ENCODE measurements around the gene MCF2L2.

The MCF2L2 gene

DNA sequence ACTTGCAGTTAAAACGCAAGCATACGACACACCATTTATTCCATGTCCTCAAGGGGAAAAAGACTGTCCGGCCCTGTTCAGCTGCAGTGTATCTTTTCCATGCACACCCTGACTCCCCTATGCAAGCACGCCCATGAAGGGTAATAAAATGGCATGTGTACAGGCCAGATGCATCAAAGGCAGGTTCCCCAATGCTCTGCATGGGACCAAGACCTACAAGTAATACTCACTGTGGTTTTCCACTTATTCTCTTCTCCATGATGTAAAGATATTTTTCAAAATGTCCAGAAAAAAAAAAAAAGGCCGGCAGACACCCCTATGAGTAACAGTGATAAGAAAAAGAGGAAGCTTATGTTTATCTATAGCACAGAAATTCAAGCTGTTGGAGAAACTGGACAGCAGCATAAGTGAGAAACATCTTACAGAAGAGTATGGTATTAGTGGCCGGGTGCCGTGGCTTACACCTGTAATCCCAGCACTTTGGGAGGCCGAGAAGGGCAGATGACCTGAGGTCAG, 70.8 kb downstream of the MCF2L2 start:
- H3K36me3 ChIP-seq (ENCODE audit: insufficient read depth, low read length): no peaks in the 10 kb centered on the region
- H3K9me3 ChIP-seq (ENCODE audit: low read depth, low read length): peaks cover 3% of the 10 kb centered on the region; the same call in 1 of the 2 replicates
- DNase-seq (ENCODE audit: low read depth, low spot score): no peak
- H3K9ac ChIP-seq (ENCODE audit: insufficient read length): no peak overlapping the region
- no peak overlapping the region for H3K4me3 ChIP-seq
- no peak overlapping the region for H3K27ac ChIP-seq
- TF ChIP-seq FOXP2 (optimal IDR thresholded peaks at IDR 0.05; ENCODE audit: control extremely low read depth, extremely low read length, insufficient read depth) (no peak), POLR2AphosphoS5 (IDR thresholded peaks at IDR 0.05; ENCODE audit: borderline replicate concordance, low read depth, low read length) (no peak), EZH2 (IDR thresholded peaks at IDR 0.05) (no peak)

DNA sequence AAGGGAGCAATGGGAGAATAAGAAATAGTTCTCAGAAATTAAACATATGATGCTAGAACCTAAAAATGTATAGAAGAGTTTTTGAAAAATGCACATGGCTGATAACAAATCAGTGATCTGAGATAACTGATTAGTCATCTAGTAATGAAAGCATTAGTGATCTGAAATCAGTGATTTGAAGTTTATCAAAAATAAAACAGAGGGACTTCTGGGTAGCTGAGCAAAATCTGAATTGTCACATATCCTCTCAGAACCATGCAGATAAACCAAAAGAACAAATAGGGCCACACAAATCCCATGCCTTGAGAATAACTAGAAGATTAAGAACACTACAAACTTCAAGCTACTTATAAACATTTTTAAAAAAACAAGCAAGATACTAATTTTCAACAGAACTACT, 71.5 kb downstream of the MCF2L2 start:
- H3K9me3 ChIP-seq (ENCODE audit: low read depth, low read length): peaks cover 3% of the 10 kb centered on the region; the same call in 1 of the 2 replicates
- H3K36me3 ChIP-seq (ENCODE audit: insufficient read depth, low read length): no peaks in the 10 kb centered on the region
- no peak overlapping the region for H3K4me3 ChIP-seq
- TF ChIP-seq FOXP2 (optimal IDR thresholded peaks at IDR 0.05; ENCODE audit: control extremely low read depth, extremely low read length, insufficient read depth) (no peak), EZH2 (IDR thresholded peaks at IDR 0.05) (no peak)
- no peak for DNase-seq (ENCODE audit: low read depth, low spot score)
- no peak overlapping the region for H3K27ac ChIP-seq
- no peak overlapping the region for H3K9ac ChIP-seq (ENCODE audit: insufficient read length)

DNA sequence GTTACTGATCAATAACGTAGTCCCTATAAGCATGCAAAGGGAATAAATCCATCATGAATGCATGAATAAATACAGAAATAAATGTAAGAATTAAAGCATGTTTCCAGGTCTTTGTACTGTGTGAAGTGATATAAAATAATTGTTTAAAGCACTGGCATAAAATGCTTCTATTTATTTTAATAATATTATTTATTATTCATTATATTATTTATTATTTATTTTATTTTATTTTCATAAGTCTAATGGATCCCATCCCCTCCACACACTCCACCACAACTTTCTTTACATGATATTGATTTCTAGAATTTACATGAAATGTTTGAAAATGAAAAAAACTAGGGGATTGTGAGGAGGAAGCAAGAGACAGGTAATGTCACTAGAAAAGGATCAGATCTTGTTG, 73.5 kb downstream of the MCF2L2 start:
- no peak for DNase-seq (ENCODE audit: low read depth, low spot score)
- TF ChIP-seq POLR2AphosphoS5 (IDR thresholded peaks at IDR 0.05; ENCODE audit: borderline replicate concordance, low read depth, low read length): no peak
- TF ChIP-seq EZH2 (IDR thresholded peaks at IDR 0.05): no peak
- no peak for TF ChIP-seq FOXP2 (optimal IDR thresholded peaks at IDR 0.05; ENCODE audit: control extremely low read depth, extremely low read length, insufficient read depth)
- H3K9me3 ChIP-seq (ENCODE audit: low read depth, low read length): peaks cover 3% of the 10 kb centered on the region; the same call in 1 of the 2 replicates
- no peak overlapping the region for H3K9ac ChIP-seq (ENCODE audit: insufficient read length)
- no peak overlapping the region for H3K4me3 ChIP-seq
- no peak overlapping the region for H3K27ac ChIP-seq
- no peaks in the 10 kb centered on the region for H3K36me3 ChIP-seq (ENCODE audit: insufficient read depth, low read length)

DNA sequence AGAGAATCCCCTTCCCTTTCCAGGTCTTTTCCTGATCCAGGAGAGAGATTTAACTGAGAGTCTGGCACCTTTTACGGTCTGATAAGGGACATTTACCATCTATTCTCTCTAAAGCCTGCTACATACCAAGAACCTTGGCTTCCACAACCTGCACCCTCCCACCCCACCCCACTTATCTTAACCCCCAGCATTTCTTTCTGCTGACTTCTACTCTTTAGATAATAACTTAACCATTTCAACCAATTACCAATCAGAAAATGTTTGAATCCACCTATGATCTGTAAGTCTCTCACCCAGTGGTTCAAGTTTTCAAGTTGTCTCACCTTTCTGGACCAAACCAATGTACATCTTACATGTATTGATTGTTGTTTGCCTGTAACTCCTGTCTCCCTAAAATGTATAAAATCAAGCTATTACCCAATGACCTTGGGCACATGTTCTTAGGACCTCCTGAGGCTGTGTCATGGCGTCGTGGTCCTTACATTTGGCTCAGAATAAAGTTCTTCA, 74.0 kb downstream of the MCF2L2 start:
- no peaks in the 10 kb centered on the region for H3K36me3 ChIP-seq (ENCODE audit: insufficient read depth, low read length)
- H3K9me3 ChIP-seq (ENCODE audit: low read depth, low read length): peaks cover 3% of the 10 kb centered on the region; the same call in 1 of the 2 replicates
- no peak overlapping the region for H3K27ac ChIP-seq
- DNase-seq (ENCODE audit: low read depth, low spot score): no peak
- H3K9ac ChIP-seq (ENCODE audit: insufficient read length): no peak overlapping the region
- no peak overlapping the region for H3K4me3 ChIP-seq
- TF ChIP-seq EZH2 (IDR thresholded peaks at IDR 0.05) (no peak), FOXP2 (optimal IDR thresholded peaks at IDR 0.05; ENCODE audit: control extremely low read depth, extremely low read length, insufficient read depth) (no peak), POLR2AphosphoS5 (IDR thresholded peaks at IDR 0.05; ENCODE audit: borderline replicate concordance, low read depth, low read length) (no peak)

DNA sequence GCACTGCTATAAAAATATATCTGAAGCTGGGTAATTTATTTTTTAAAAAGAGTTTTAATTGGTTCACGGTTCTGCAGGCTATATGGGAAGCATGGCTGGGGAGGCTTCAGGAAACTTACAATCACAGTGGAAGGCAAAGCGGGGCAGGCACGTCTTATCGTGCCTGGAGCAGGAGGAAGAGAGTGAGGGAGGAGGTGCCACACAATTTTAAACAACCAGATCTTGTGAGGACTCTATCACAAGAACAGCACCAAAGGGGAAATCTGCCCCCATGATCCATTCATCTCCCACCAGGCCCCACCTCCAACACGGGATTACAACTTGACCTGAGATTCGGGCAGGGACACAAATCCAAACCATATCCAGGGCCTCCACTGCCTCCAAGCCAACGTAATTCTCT, 75.0 kb downstream of the MCF2L2 start:
- H3K27ac ChIP-seq: no peak overlapping the region
- no peak for TF ChIP-seq POLR2AphosphoS5 (IDR thresholded peaks at IDR 0.05; ENCODE audit: borderline replicate concordance, low read depth, low read length)
- TF ChIP-seq EZH2 (IDR thresholded peaks at IDR 0.05): no peak
- TF ChIP-seq FOXP2 (optimal IDR thresholded peaks at IDR 0.05; ENCODE audit: control extremely low read depth, extremely low read length, insufficient read depth): no peak
- peaks cover 3% of the 10 kb centered on the region; the same call in 1 of the 2 replicates for H3K9me3 ChIP-seq (ENCODE audit: low read depth, low read length)
- no peaks in the 10 kb centered on the region for H3K36me3 ChIP-seq (ENCODE audit: insufficient read depth, low read length)
- H3K9ac ChIP-seq (ENCODE audit: insufficient read length): no peak overlapping the region
- no peak overlapping the region for H3K4me3 ChIP-seq
- DNase-seq (ENCODE audit: low read depth, low spot score): no peak

DNA sequence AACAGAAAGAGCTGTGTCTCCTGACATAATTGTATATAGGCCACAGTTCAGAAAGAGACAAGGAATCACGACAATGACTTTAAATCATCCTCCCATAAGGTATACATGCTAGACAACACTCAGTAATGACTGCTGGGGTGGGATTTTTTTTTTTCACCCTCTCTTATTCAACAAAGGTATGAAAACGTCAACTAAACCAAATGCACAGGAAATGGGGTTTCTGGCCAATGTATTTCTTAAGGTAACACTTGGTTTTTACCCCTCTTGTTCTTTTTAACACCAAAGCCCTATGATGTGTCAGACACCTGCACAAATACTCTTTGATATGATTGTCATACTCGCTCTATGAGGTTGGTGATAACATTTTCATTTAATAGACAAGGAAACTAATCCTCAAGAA, 78.3 kb downstream of the MCF2L2 start:
- H3K9ac ChIP-seq (ENCODE audit: insufficient read length): no peak overlapping the region
- DNase-seq (ENCODE audit: low read depth, low spot score): no peak
- no peak overlapping the region for H3K27ac ChIP-seq
- H3K9me3 ChIP-seq (ENCODE audit: low read depth, low read length): no peaks in the 10 kb centered on the region
- TF ChIP-seq EZH2 (IDR thresholded peaks at IDR 0.05) (no peak), FOXP2 (optimal IDR thresholded peaks at IDR 0.05; ENCODE audit: control extremely low read depth, extremely low read length, insufficient read depth) (no peak), POLR2AphosphoS5 (IDR thresholded peaks at IDR 0.05; ENCODE audit: borderline replicate concordance, low read depth, low read length) (no peak)
- no peaks in the 10 kb centered on the region for H3K36me3 ChIP-seq (ENCODE audit: insufficient read depth, low read length)
- H3K4me3 ChIP-seq: no peak overlapping the region

DNA sequence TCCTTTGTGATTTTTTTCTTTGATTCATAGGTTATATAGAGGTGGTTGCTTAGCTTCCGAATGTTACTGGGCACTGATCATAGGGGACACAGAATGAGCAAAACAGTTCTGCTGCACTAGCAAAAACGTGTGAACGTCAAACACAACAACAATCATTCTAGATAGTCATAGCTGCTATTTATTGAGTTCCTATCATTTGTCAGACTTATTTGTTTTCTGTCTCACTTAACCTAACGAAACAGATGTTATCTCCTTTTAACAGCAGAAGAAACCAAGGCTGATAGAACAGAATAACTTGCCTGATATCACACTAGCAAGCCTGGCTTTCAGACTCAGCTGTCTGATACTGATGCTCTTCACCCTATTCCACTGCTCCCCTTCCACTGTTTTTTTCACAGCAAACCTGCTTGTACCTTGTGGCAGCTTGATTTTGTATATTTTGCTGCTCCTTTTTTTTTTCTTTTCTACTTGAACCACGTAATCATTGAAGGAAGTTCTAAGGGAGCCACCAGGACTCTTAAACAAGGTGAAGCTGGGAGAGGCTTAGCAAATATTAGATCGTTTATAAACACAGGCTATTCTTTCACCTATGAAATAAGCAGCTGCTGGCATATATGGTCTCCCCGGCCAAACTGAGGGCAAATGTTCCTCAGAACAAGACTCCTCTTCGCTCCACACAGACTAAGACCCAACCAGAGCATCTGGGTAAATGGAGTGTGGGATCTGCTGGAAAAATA, 78.8 kb downstream of the MCF2L2 start:
- TF ChIP-seq POLR2AphosphoS5 (IDR thresholded peaks at IDR 0.05; ENCODE audit: borderline replicate concordance, low read depth, low read length) (no peak), FOXP2 (optimal IDR thresholded peaks at IDR 0.05; ENCODE audit: control extremely low read depth, extremely low read length, insufficient read depth) (no peak), EZH2 (IDR thresholded peaks at IDR 0.05) (no peak)
- H3K4me3 ChIP-seq: no peak overlapping the region
- no peak overlapping the region for H3K9ac ChIP-seq (ENCODE audit: insufficient read length)
- no peaks in the 10 kb centered on the region for H3K9me3 ChIP-seq (ENCODE audit: low read depth, low read length)
- H3K27ac ChIP-seq: no peak overlapping the region
- H3K36me3 ChIP-seq (ENCODE audit: insufficient read depth, low read length): no peaks in the 10 kb centered on the region
- DNase-seq (ENCODE audit: low read depth, low spot score): no peak

DNA sequence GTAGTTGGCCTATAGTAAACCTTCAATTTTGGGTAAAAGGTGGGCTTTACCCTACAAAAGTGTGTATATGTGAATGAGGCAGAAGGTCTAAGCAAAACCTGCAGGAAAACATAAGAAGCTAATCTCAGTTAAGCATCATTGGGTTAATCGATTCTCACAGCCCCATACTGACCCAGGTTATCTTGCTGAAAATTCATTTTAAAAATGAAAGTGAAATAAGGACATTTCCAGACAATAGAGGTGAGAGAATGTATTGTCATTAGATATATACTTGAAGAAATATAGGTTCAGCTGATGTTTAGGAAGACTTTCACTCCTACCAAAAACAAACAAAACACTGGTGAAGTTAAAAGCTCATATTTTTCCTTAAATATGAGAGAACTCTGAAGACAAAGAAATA, 85.6 kb downstream of the MCF2L2 start:
- no peak overlapping the region for H3K9ac ChIP-seq (ENCODE audit: insufficient read length)
- TF ChIP-seq EZH2 (IDR thresholded peaks at IDR 0.05) (no peak), POLR2AphosphoS5 (IDR thresholded peaks at IDR 0.05; ENCODE audit: borderline replicate concordance, low read depth, low read length) (no peak), FOXP2 (optimal IDR thresholded peaks at IDR 0.05; ENCODE audit: control extremely low read depth, extremely low read length, insufficient read depth) (no peak)
- no peaks in the 10 kb centered on the region for H3K36me3 ChIP-seq (ENCODE audit: insufficient read depth, low read length)
- H3K27ac ChIP-seq: no peak overlapping the region
- no peak for DNase-seq (ENCODE audit: low read depth, low spot score)
- H3K4me3 ChIP-seq: no peak overlapping the region
- no peaks in the 10 kb centered on the region for H3K9me3 ChIP-seq (ENCODE audit: low read depth, low read length)

Measured in SK-N-MC (cell line).